ENCODE measurements around the gene C2orf80.

DNA sequence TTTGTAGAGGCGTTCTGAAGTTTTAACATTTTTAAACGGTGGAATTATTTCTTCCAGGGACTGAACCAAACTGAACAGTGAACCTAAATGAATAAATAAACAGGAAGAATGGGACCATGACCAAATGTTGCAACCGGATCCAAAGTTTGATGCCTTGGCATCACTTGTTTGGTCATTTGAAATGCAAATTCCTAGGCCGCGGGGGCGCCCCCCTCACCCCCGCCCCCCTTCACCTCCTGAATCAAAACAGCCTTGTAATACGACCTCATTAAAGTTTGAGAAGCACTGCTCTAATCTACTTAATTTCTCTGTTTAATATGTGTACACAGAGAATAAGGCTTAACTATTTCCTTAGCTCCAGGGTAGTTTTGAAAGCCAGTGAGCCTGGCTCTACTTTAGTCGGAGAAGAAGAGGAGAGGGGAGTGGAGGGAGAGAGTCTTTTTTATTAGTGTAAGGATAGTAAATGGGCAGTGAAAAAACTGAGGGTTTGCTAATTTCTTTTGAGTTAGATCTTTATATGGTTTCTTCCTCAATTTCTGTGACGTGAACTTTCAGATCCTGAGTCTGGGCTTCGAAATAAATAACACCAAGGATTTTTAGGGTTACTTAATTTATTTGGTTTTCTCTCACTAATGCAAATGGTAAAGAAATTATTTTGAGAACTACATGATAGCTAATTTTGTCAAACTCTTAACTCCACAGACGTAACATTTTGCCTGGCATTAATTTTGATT is 5.7 kb downstream of the C2orf80 start:
- TF ChIP-seq, protein P1, sequence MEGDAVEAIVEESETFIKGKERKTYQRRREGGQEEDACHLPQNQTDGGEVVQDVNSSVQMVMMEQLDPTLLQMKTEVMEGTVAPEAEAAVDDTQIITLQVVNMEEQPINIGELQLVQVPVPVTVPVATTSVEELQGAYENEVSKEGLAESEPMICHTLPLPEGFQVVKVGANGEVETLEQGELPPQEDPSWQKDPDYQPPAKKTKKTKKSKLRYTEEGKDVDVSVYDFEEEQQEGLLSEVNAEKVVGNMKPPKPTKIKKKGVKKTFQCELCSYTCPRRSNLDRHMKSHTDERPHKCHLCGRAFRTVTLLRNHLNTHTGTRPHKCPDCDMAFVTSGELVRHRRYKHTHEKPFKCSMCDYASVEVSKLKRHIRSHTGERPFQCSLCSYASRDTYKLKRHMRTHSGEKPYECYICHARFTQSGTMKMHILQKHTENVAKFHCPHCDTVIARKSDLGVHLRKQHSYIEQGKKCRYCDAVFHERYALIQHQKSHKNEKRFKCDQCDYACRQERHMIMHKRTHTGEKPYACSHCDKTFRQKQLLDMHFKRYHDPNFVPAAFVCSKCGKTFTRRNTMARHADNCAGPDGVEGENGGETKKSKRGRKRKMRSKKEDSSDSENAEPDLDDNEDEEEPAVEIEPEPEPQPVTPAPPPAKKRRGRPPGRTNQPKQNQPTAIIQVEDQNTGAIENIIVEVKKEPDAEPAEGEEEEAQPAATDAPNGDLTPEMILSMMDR (IDR thresholded peaks at IDR 0.05) = no peak
- TF ChIP-seq POLR2AphosphoS5 (IDR thresholded peaks at IDR 0.05) = no peak
